ENCODE measurements around the gene UGT2A1.

UGT2A1 gene

GRCh38 chr4:69584135-69584534 is 68.9 kb downstream of the UGT2A1 start:
- DNase-seq = no peak

GRCh38 chr4:69583543-69583942 is 69.5 kb downstream of the UGT2A1 start:
- DNase-seq = no peak

GRCh38 chr4:69577245-69577644 is 75.8 kb downstream of the UGT2A1 start:
- DNase-seq = no peak

- no peak for DNase-seq
These were observed 76.7 kb downstream of the UGT2A1 start for GRCh38 chr4:69576251-69576877.

- DNase-seq = no peak
These were observed 84.3 kb downstream of the UGT2A1 start for GRCh38 chr4:69568787-69569186.

- DNase-seq = no peak
These were observed 89.6 kb downstream of the UGT2A1 start for GRCh38 chr4:69563424-69563823.

GRCh38 chr4:69549651-69550050 is 103.4 kb downstream of the UGT2A1 start:
- no peak for DNase-seq

GRCh38 chr4:69546134-69546765 is 106.8 kb downstream of the UGT2A1 start:
- no peak for DNase-seq
